ENCODE measurements around the gene HBS1L. TPM values are rescaled to one million over a fixed set of nuclear protein-coding genes. Genes with fewer than 3 reads are reported as not detected.

Gene HBS1L
- total and polyA plus RNA-seq, 9 of the 15 experiments (the other 6 are each of a cell fraction or from before 2014, with no cell fraction given): 101 to 199 (median 145) TPM

- TF ChIP-seq ZNF512 (tag; IDR thresholded peaks at IDR 0.05) (no peak), FOXA1 (IDR thresholded peaks at IDR 0.05; ENCODE audit: borderline replicate concordance) (no peak), GTF2B (IDR thresholded peaks at IDR 0.05; ENCODE audit: extremely low read depth, insufficient read length) (no peak), CGGBP1 (CRISPR knock-in tag; IDR thresholded peaks at IDR 0.05) (peak; percentile 18; the same call in 1 of the 2 replicates), SNRNP70 (optimal IDR thresholded peaks at IDR 0.05; ENCODE audit: low read depth, low read length) (no peak), ZNF212 (CRISPR knock-in tag; IDR thresholded peaks at IDR 0.05) (no peak), STAT5A (IDR thresholded peaks at IDR 0.05; ENCODE audit: borderline replicate concordance, low read length) (0 out of 2 replicates have a peak, but pooled peaks have one; percentile 3), KDM2B (CRISPR knock-in tag; IDR thresholded peaks at IDR 0.05) (no peak), TFE3 (CRISPR knock-in tag; IDR thresholded peaks at IDR 0.05) (no peak), ZBTB8A (IDR thresholded peaks at IDR 0.05; ENCODE audit: partially characterized antibody) (no peak), CEBPB (tag; IDR thresholded peaks at IDR 0.05) (peak; percentile 97), BHLHE40 (IDR thresholded peaks at IDR 0.05; ENCODE audit: low read length) (no peak), ZNF124 (CRISPR knock-in tag; IDR thresholded peaks at IDR 0.05) (no peak), ZNF589 (CRISPR knock-in tag; IDR thresholded peaks at IDR 0.05; ENCODE audit: low read depth) (no peak), PTBP1 (IDR thresholded peaks at IDR 0.05; ENCODE audit: low read depth, low read length) (no peak), ZBTB1 (CRISPR knock-in tag; IDR thresholded peaks at IDR 0.05; ENCODE audit: borderline replicate concordance, low read depth) (peak; percentile 16; the same call in 1 of the 2 replicates), ZNF511 (CRISPR knock-in tag; IDR thresholded peaks at IDR 0.05) (peak; percentile 74; the same call in 1 of the 2 replicates), KAT2B (IDR thresholded peaks at IDR 0.05; ENCODE audit: low read depth, low read length) (no peak), ZNF696 (CRISPR knock-in tag; conservative IDR thresholded peaks at IDR 0.05) (no peak), MAFG (tag; conservative IDR thresholded peaks at IDR 0.05) (no peak), ZNF507 (tag; conservative IDR thresholded peaks at IDR 0.05) (no peak), ZNF282 (CRISPR knock-in tag; IDR thresholded peaks at IDR 0.05) (no peak), TEAD4 (IDR thresholded peaks at IDR 0.05; ENCODE audit: low read length) (0 out of 2 replicates have a peak, but pooled peaks have one; percentile 3), TEAD4 (CRISPR knock-in tag; IDR thresholded peaks at IDR 0.05; ENCODE audit: borderline replicate concordance) (no peak)
Observed at GRCh38 chr6:135054569-135055498, at the start of gene HBS1L (continued).
